HL-60 (cell line): ENCODE measurements around the gene MGAT5.

Experiments used
- GABPA ChIP-seq: IDR thresholded peaks from 2 replicates; pipeline ENCODE4 v1.6.1; 2012; ENCODE audit warnings: low read depth
- POLR2AphosphoS5 ChIP-seq: IDR thresholded peaks from 2 replicates; pipeline ENCODE4 v1.6.1; 2012; ENCODE audit warnings: low read depth
- SPI1 ChIP-seq: IDR thresholded peaks from 2 replicates; pipeline ENCODE4 v1.6.1; 2012; ENCODE audit warnings: low read depth, mild to moderate bottlenecking, borderline replicate concordance
- TF ChIP-seq, protein P1 (sequence below): IDR thresholded peaks from one replicate; pipeline ENCODE4 v1.5.1; 2011; ENCODE audit warnings: low read length, control low read depth, inconsistent platforms; ENCODE audit not compliant: insufficient read depth
- TF ChIP-seq, protein P2 (sequence below): IDR thresholded peaks from 2 replicates; pipeline ENCODE4 v1.6.1; 2012; ENCODE audit warnings: low read depth; ENCODE audit not compliant: insufficient replicate concordance

DNA sequence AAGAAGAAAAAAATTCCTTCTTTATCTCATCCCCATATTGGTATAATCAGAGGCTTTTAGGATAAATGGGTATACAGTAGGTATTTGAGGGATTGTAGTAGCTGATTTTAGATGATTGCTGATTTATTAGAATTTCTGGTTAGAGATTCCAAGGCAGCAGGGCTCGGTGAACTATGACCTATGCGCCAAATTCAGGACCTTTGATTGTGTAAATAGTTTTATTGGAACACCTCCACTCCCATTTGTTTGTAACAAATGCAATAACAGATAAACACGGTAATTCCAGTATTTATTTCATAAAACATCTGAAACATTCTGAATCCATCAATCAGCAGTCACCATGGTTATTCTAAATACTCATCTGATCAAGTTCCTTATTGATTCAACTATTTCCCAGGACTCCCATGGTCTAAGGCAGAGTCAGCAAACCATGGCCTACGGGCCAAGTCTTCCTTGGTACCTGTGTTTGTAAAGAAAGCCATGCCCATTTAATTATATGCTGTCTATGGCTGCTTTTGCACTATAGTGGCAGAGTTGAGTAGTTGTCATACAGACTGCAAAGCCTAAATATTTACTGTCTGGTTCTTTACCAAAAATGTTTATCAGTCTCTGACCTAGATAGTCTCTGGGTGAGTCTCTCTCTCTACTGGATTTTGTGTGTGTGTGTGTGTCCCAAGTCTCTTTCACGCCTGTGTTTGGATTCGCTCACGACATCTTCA is 4.3 kb downstream of the MGAT5 start:
- TF ChIP-seq POLR2AphosphoS5 (no peak), SPI1 (no peak), GABPA (no peak)
- TF ChIP-seq, protein P1, sequence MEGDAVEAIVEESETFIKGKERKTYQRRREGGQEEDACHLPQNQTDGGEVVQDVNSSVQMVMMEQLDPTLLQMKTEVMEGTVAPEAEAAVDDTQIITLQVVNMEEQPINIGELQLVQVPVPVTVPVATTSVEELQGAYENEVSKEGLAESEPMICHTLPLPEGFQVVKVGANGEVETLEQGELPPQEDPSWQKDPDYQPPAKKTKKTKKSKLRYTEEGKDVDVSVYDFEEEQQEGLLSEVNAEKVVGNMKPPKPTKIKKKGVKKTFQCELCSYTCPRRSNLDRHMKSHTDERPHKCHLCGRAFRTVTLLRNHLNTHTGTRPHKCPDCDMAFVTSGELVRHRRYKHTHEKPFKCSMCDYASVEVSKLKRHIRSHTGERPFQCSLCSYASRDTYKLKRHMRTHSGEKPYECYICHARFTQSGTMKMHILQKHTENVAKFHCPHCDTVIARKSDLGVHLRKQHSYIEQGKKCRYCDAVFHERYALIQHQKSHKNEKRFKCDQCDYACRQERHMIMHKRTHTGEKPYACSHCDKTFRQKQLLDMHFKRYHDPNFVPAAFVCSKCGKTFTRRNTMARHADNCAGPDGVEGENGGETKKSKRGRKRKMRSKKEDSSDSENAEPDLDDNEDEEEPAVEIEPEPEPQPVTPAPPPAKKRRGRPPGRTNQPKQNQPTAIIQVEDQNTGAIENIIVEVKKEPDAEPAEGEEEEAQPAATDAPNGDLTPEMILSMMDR: no peak
- TF ChIP-seq, protein P2, sequence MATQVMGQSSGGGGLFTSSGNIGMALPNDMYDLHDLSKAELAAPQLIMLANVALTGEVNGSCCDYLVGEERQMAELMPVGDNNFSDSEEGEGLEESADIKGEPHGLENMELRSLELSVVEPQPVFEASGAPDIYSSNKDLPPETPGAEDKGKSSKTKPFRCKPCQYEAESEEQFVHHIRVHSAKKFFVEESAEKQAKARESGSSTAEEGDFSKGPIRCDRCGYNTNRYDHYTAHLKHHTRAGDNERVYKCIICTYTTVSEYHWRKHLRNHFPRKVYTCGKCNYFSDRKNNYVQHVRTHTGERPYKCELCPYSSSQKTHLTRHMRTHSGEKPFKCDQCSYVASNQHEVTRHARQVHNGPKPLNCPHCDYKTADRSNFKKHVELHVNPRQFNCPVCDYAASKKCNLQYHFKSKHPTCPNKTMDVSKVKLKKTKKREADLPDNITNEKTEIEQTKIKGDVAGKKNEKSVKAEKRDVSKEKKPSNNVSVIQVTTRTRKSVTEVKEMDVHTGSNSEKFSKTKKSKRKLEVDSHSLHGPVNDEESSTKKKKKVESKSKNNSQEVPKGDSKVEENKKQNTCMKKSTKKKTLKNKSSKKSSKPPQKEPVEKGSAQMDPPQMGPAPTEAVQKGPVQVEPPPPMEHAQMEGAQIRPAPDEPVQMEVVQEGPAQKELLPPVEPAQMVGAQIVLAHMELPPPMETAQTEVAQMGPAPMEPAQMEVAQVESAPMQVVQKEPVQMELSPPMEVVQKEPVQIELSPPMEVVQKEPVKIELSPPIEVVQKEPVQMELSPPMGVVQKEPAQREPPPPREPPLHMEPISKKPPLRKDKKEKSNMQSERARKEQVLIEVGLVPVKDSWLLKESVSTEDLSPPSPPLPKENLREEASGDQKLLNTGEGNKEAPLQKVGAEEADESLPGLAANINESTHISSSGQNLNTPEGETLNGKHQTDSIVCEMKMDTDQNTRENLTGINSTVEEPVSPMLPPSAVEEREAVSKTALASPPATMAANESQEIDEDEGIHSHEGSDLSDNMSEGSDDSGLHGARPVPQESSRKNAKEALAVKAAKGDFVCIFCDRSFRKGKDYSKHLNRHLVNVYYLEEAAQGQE: no peak
